DOHH2 (cell line): ENCODE results near the gene PTGDR.

Source experiments
- H3F3A ChIP-seq: fragments of 200-600 bp; sonication (generic), shearing (Covaris generic); 2 replicates; pipeline ENCODE4 v1.6.0; 2016; ENCODE audit warnings: antibody characterized with exemption, mild to moderate bottlenecking; ENCODE audit not compliant: control insufficient read depth, insufficient read depth
- H3K27ac ChIP-seq: fragments of 200-600 bp; sonication (generic); 2 replicates; pipeline ENCODE4 v1.5.1; 2014; ENCODE audit warnings: low read depth, mild to moderate bottlenecking, low read length, moderate library complexity
- H3K27me3 ChIP-seq: fragments of 200-600 bp; sonication (generic); 2 replicates; pipeline ENCODE4 v1.6.1; 2014; ENCODE audit warnings: mild to moderate bottlenecking, low read length, mixed read lengths; ENCODE audit not compliant: control insufficient read depth
- H3K36me3 ChIP-seq: fragments of 200-600 bp; sonication (generic); 2 replicates; pipeline ENCODE4 v1.6.1; 2014; ENCODE audit warnings: mild to moderate bottlenecking, low read length, moderate library complexity, mixed read lengths; ENCODE audit not compliant: control insufficient read depth
- H3K4me1 ChIP-seq: fragments of 200-600 bp; sonication (generic); 2 replicates; pipeline ENCODE4 v1.6.1; 2014; ENCODE audit warnings: mild to moderate bottlenecking, low read length, mixed read lengths; ENCODE audit not compliant: control insufficient read depth
- H3K4me2 ChIP-seq: fragments of 200-600 bp; sonication (generic); 2 replicates; pipeline ENCODE4 v1.6.0; 2014; ENCODE audit warnings: mild to moderate bottlenecking, low read length, moderate library complexity
- H3K4me3 ChIP-seq: fragments of 200-600 bp; sonication (generic); 2 replicates; pipeline ENCODE4 v1.5.1; 2014; ENCODE audit warnings: mild to moderate bottlenecking, low read length, mixed read lengths
- H3K79me2 ChIP-seq: fragments of 200-600 bp; sonication (generic); 2 replicates; pipeline ENCODE4 v1.6.1; 2014; ENCODE audit warnings: mild to moderate bottlenecking, low read length, mixed read lengths; ENCODE audit not compliant: control insufficient read depth
- H3K9me2 ChIP-seq: fragments of 200-600 bp; sonication (generic); replicated peaks from 2 replicates; pipeline ENCODE4 v1.6.1; 2014; ENCODE audit warnings: mild to moderate bottlenecking, low read length, mixed read lengths; ENCODE audit not compliant: control insufficient read depth
- H3K9me3 ChIP-seq: fragments of 200-600 bp; sonication (generic); 2 replicates; pipeline ENCODE4 v1.6.1; 2014; ENCODE audit warnings: antibody characterized with exemption, low read length, mixed read lengths; ENCODE audit not compliant: control insufficient read depth, insufficient read depth
- H4K20me1 ChIP-seq: fragments of 200-600 bp; sonication (generic); 2 replicates; pipeline ENCODE4 v1.6.0; 2014; ENCODE audit warnings: low read depth, mild to moderate bottlenecking, antibody characterized with exemption, low read length, moderate library complexity; ENCODE audit not compliant: control insufficient read depth, insufficient read depth
- CTCF ChIP-seq: fragments of 200-600 bp; sonication (generic); IDR thresholded peaks from one replicate; pipeline ENCODE4 v1.5.1; 2014; ENCODE audit warnings: antibody characterized with exemption, mild to moderate bottlenecking, low read depth, low read length; ENCODE audit not compliant: poor library complexity, severe bottlenecking
- EZH2phosphoT487 ChIP-seq: fragments of 200-600 bp; sonication (generic); IDR thresholded peaks from 2 replicates; pipeline ENCODE4 v1.6.1; 2017; ENCODE audit warnings: borderline replicate concordance, mild to moderate bottlenecking, antibody characterized with exemption, low read length, moderate library complexity, mixed read lengths

The PTGDR gene

GRCh38 chr14:52271538-52271937 is 4.0 kb downstream of the PTGDR start:
- TF ChIP-seq CTCF (no peak), EZH2phosphoT487 (no peak)
- no peaks in the 10 kb centered on the region for H3K79me2 ChIP-seq
- no peaks in the 10 kb centered on the region; the same call in 1 of the 2 replicates for H3K4me1 ChIP-seq
- no peaks in the 10 kb centered on the region for H3F3A ChIP-seq
- no peak overlapping the region for H3K4me3 ChIP-seq
- H3K27me3 ChIP-seq, result peaks cover 6% of the 10 kb centered on the region; the same call in 1 of the 2 replicates
- no peaks in the 10 kb centered on the region for H4K20me1 ChIP-seq
- no peaks in the 10 kb centered on the region for H3K9me2 ChIP-seq
- 0 out of 2 replicates have a peak, but pooled peaks cover 8% of the 10 kb centered on the region for H3K9me3 ChIP-seq
- H3K27ac ChIP-seq, result no peak overlapping the region
- no peak overlapping the region for H3K4me2 ChIP-seq
- no peaks in the 10 kb centered on the region for H3K36me3 ChIP-seq

GRCh38 chr14:52272375-52272774 is 4.9 kb downstream of the PTGDR start:
- Histone ChIP-seq H3K36me3 (no peaks in the 10 kb centered on the region), H3K4me2 (no peak overlapping the region), H4K20me1 (no peaks in the 10 kb centered on the region), H3K9me2 (no peaks in the 10 kb centered on the region), H3K27me3 (peaks cover 6% of the 10 kb centered on the region; the same call in 1 of the 2 replicates), H3K79me2 (no peaks in the 10 kb centered on the region), H3K27ac (no peak overlapping the region), H3K9me3 (0 out of 2 replicates have a peak, but pooled peaks cover 8% of the 10 kb centered on the region), H3K4me1 (no peaks in the 10 kb centered on the region), H3F3A (no peaks in the 10 kb centered on the region), H3K4me3 (no peak overlapping the region)
- peak; percentile 60 for TF ChIP-seq CTCF
- no peak for TF ChIP-seq EZH2phosphoT487

GRCh38 chr14:52275372-52275771 is 7.9 kb downstream of the PTGDR start:
- Histone ChIP-seq H3F3A (no peaks in the 10 kb centered on the region), H3K36me3 (no peaks in the 10 kb centered on the region), H4K20me1 (no peaks in the 10 kb centered on the region), H3K27ac (no peak overlapping the region), H3K4me3 (no peak overlapping the region), H3K9me2 (no peaks in the 10 kb centered on the region), H3K4me1 (no peaks in the 10 kb centered on the region), H3K4me2 (no peak overlapping the region), H3K79me2 (no peaks in the 10 kb centered on the region), H3K27me3 (peaks cover 6% of the 10 kb centered on the region; the same call in 1 of the 2 replicates), H3K9me3 (no peaks in the 10 kb centered on the region)
- TF ChIP-seq EZH2phosphoT487, result no peak
- no peak for TF ChIP-seq CTCF

- Histone ChIP-seq H3K27me3 (peaks cover 6% of the 10 kb centered on the region; the same call in 1 of the 2 replicates), H3K79me2 (no peaks in the 10 kb centered on the region), H3K36me3 (no peaks in the 10 kb centered on the region), H3K27ac (no peak overlapping the region), H4K20me1 (no peaks in the 10 kb centered on the region), H3K4me1 (no peaks in the 10 kb centered on the region), H3K4me2 (no peak overlapping the region), H3K9me3 (no peaks in the 10 kb centered on the region), H3K9me2 (no peaks in the 10 kb centered on the region), H3K4me3 (no peak overlapping the region), H3F3A (no peaks in the 10 kb centered on the region)
- no peak for TF ChIP-seq EZH2phosphoT487
- no peak for TF ChIP-seq CTCF
Measured at GRCh38 chr14:52277552-52277951, 10.1 kb downstream of the PTGDR start.
